ENCODE data around the gene ACVR1C. TPM values are rescaled to one million over a fixed set of nuclear protein-coding genes. Genes with fewer than 3 reads are reported as not detected.
A peak's percentile ranks its signal among the peaks of the same experiment; 100 is the strongest.

The ACVR1C gene
- total and polyA plus RNA-seq, 2 of the 4 experiments (the other 2 are of a cell fraction): 0.07 to 0.18 TPM

DNA sequence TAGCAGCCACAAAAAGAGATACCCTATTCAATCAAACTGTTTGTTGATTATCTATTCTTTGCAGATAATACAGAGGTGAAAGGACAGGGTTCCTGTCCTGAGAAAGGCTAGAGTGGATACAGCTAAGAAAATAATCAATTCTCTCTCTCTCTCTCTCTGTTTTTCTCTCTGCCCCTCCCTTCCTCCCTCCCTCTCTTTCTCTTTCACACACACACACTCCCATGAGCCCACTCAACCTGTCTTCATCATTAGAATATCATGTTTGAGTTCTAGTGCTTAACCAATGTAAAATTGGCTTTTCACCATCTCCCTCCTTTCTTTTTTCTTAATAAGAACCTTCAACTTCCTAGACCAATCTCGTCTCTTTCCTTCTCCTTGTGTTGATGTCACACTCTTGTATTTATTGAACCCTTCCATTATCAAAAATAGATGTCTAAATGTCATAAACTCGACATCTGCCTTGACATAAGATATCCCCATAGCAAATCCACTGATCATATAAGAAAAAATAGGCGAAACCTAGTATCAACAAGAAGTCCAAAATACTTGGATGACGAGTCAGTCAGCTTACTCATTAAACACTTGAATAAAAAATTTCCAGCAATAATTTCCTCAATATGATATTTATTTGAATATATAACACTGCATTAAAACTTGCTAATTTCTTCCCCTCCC lies 141.9 kb downstream of the ACVR1C start:
- ATAC-seq (ENCODE audit: low read depth): no peak
- in situ Hi-C loops (cut with MboI; ENCODE audit: low sequenced_read_pairs): loop anchor here (25.0 kb wide), 1 partner anchor 276 kb away; no protein-coding TSS in a partner anchor
- H2BK120ac ChIP-seq (ENCODE audit: low read depth, low read length): no peak overlapping the region
- no peaks in the 10 kb centered on the region for H3K79me1 ChIP-seq (ENCODE audit: low read depth in 1 of 2, low read length in 2 of 2)
- peaks cover 2% of the 10 kb centered on the region for H3K27me3 ChIP-seq (ENCODE audit: control insufficient read depth, insufficient read depth, low read length)
- DNase-seq: peak; percentile 35
- no peak overlapping the region for H2BK20ac ChIP-seq (ENCODE audit: low read depth, low read length)
- no peak overlapping the region for H3K27ac ChIP-seq (ENCODE audit: insufficient read depth, low read length)
- no peaks in the 10 kb centered on the region for H3K9me1 ChIP-seq (ENCODE audit: insufficient read depth, low read length)
- no peaks in the 10 kb centered on the region for H3K4me1 ChIP-seq (ENCODE audit: control insufficient read depth, insufficient read depth, low read length)
- no peak overlapping the region for H2AFZ ChIP-seq (replicated peaks; ENCODE audit: low read length, poor library complexity)
- WGBS, 2 experiments (ENCODE audit: extremely low coverage in 2 of 2, insufficient read length in 1 of 2): 60% methylated on average over 1 of the region's 4 CpGs; no CpG with 5 or more reads in 1 of the 2 experiments
- H3K9ac ChIP-seq (ENCODE audit: low read depth, low read length): no peak overlapping the region
- TF ChIP-seq FOS (IDR thresholded peaks at IDR 0.05; ENCODE audit: low read depth, low read length): no peak
- TF ChIP-seq NFE2L2 (IDR thresholded peaks at IDR 0.05; ENCODE audit: low read depth, low read length): no peak
- no peak for TF ChIP-seq MAZ (IDR thresholded peaks at IDR 0.05; ENCODE audit: borderline replicate concordance, low read depth, low read length)
- no peak for TF ChIP-seq RFX5 (IDR thresholded peaks at IDR 0.05; ENCODE audit: low read depth, low read length)
- TF ChIP-seq, protein P1, sequence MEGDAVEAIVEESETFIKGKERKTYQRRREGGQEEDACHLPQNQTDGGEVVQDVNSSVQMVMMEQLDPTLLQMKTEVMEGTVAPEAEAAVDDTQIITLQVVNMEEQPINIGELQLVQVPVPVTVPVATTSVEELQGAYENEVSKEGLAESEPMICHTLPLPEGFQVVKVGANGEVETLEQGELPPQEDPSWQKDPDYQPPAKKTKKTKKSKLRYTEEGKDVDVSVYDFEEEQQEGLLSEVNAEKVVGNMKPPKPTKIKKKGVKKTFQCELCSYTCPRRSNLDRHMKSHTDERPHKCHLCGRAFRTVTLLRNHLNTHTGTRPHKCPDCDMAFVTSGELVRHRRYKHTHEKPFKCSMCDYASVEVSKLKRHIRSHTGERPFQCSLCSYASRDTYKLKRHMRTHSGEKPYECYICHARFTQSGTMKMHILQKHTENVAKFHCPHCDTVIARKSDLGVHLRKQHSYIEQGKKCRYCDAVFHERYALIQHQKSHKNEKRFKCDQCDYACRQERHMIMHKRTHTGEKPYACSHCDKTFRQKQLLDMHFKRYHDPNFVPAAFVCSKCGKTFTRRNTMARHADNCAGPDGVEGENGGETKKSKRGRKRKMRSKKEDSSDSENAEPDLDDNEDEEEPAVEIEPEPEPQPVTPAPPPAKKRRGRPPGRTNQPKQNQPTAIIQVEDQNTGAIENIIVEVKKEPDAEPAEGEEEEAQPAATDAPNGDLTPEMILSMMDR (conservative IDR thresholded peaks at IDR 0.05; ENCODE audit: low read depth, low read length): no peak
- no peak for TF ChIP-seq BHLHE40 (IDR thresholded peaks at IDR 0.05; ENCODE audit: low read depth, low read length)
- no peak for TF ChIP-seq RAD21 (IDR thresholded peaks at IDR 0.05; ENCODE audit: low read length)
- TF ChIP-seq CHD1 (IDR thresholded peaks at IDR 0.05; ENCODE audit: low read depth, low read length): no peak
- TF ChIP-seq POLR2A (IDR thresholded peaks at IDR 0.05; ENCODE audit: low read depth, low read length): no peak
- TF ChIP-seq RCOR1 (IDR thresholded peaks at IDR 0.05; ENCODE audit: insufficient replicate concordance, low read length): no peak
- no peak for TF ChIP-seq MXI1 (IDR thresholded peaks at IDR 0.05; ENCODE audit: borderline replicate concordance, low read depth, low read length)
- TF ChIP-seq, protein P2, sequence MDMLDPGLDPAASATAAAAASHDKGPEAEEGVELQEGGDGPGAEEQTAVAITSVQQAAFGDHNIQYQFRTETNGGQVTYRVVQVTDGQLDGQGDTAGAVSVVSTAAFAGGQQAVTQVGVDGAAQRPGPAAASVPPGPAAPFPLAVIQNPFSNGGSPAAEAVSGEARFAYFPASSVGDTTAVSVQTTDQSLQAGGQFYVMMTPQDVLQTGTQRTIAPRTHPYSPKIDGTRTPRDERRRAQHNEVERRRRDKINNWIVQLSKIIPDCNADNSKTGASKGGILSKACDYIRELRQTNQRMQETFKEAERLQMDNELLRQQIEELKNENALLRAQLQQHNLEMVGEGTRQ (IDR thresholded peaks at IDR 0.05; ENCODE audit: low read depth, low read length): no peak
- TF ChIP-seq, protein P3, sequence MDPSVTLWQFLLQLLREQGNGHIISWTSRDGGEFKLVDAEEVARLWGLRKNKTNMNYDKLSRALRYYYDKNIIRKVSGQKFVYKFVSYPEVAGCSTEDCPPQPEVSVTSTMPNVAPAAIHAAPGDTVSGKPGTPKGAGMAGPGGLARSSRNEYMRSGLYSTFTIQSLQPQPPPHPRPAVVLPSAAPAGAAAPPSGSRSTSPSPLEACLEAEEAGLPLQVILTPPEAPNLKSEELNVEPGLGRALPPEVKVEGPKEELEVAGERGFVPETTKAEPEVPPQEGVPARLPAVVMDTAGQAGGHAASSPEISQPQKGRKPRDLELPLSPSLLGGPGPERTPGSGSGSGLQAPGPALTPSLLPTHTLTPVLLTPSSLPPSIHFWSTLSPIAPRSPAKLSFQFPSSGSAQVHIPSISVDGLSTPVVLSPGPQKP (IDR thresholded peaks at IDR 0.05; ENCODE audit: borderline replicate concordance, low read depth, low read length): no peak
- TF ChIP-seq MAFK (IDR thresholded peaks at IDR 0.05; ENCODE audit: low read depth, low read length): no peak
- no peak for TF ChIP-seq CEBPB (IDR thresholded peaks at IDR 0.05; ENCODE audit: low read depth, low read length)
- TF ChIP-seq SMC3 (IDR thresholded peaks at IDR 0.05; ENCODE audit: low read depth, low read length): no peak
- H3K36me3 ChIP-seq (ENCODE audit: control insufficient read depth, insufficient read depth, low read length): no peaks in the 10 kb centered on the region
- H4K20me1 ChIP-seq (ENCODE audit: insufficient read depth, low read length): no peaks in the 10 kb centered on the region
- no peak overlapping the region for H3K56ac ChIP-seq (ENCODE audit: extremely low read depth, insufficient read depth, low read length)
- H2BK15ac ChIP-seq (ENCODE audit: low read depth, low read length): no peak overlapping the region
- H3K23ac ChIP-seq (ENCODE audit: low read depth, low read length): no peak overlapping the region
- H3K4me2 ChIP-seq (ENCODE audit: low read depth, low read length): no peak overlapping the region
- H4K5ac ChIP-seq (ENCODE audit: low read depth, low read length): no peak overlapping the region
- no peaks in the 10 kb centered on the region for H3K9me3 ChIP-seq (ENCODE audit: control insufficient read depth, insufficient read depth, low read length)
- intact Hi-C loops (cut with micrococcal nuclease): no loop called here
- H3K4me3 ChIP-seq (ENCODE audit: insufficient read depth, low read depth, low read length): no peak overlapping the region
- POLR2A ChIA-PET (ENCODE audit: unreplicated experiment): no interaction called here
- no peak overlapping the region for H2AK5ac ChIP-seq (ENCODE audit: low read depth, low read length)
- H2AK9ac ChIP-seq (replicated peaks; ENCODE audit: low read depth, low read length, poor library complexity): no peak overlapping the region
- dilution Hi-C loops (cut with HindIII; ENCODE audit: low sequenced_read_pairs, unreplicated experiment): no loop called here
- H3K14ac ChIP-seq (replicated peaks; ENCODE audit: low read depth, low read length): no peak overlapping the region
- H3K18ac ChIP-seq (ENCODE audit: low read depth, low read length): no peak overlapping the region
- no peak overlapping the region for H4K91ac ChIP-seq (ENCODE audit: insufficient read depth, low read depth, low read length)
- no peak overlapping the region for H2BK5ac ChIP-seq (ENCODE audit: low read depth, low read length, poor library complexity, severe bottlenecking)
- no TSS peak for BruUV-seq (replicated peaks)
- CTCF ChIA-PET: interaction anchor here (1.3 kb wide), 1 partner anchor 287 kb away, joined by 3 read pairs; no protein-coding TSS in a partner anchor
- no peak overlapping the region for H4K8ac ChIP-seq (ENCODE audit: low read depth in 2 of 2, low read length in 2 of 2)
- H3K4ac ChIP-seq (ENCODE audit: low read depth, low read length): no peak overlapping the region

Data from IMR-90 (cell line).